Measurements from ENCODE around the gene SIRT2.
"Not testable (repeated sequence)": the region's sequence is repeated elsewhere in the genome, so short reads cannot be mapped to it uniquely, and the experiment has no call there.

SIRT2 gene

DNA sequence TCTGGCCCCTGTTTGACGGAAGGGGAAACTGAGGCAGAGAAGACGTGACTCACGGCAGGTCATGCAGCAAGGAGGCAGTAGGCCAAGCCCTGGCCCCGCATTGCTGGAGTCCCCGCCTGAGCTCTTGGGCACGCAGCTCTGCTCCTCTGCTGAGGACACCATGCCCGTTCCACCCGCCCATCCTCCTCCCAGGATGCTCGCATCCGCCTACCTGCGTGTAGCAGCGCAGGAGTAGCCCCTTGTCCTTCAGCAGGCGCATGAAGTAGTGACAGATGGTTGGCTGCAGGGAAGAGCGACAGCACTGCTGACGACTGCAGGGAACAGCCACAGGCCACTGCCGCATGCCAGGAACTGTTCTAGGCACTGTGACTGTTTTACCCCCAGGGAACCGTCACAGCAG lies 10.5 kb downstream of the SIRT2 start:
- no peaks in the 10 kb centered on the region for H3K9me3 ChIP-seq (ENCODE audit: insufficient read depth, low read depth, low read length)
- no peak overlapping the region for H3K9ac ChIP-seq (ENCODE audit: low read depth, low read length)
- H3K4me3 ChIP-seq (ENCODE audit: low read length) = no peak overlapping the region
- H3K36me3 ChIP-seq (ENCODE audit: insufficient read depth, low read depth, low read length) = no peaks in the 10 kb centered on the region
- H3K27ac ChIP-seq (ENCODE audit: low read length) = no peak overlapping the region
- H3K4me1 ChIP-seq (ENCODE audit: insufficient read depth, low read length) = no peaks in the 10 kb centered on the region
- no peaks in the 10 kb centered on the region for H3K27me3 ChIP-seq (ENCODE audit: insufficient read depth, low read length)

GRCh38 chr19:38884691-38885090 lies 14.7 kb downstream of the SIRT2 start:
- H3K4me1 ChIP-seq (ENCODE audit: insufficient read depth, low read length); H3K9me3 ChIP-seq (ENCODE audit: insufficient read depth, low read depth, low read length); H3K27me3 ChIP-seq (ENCODE audit: insufficient read depth, low read length); H3K4me3 ChIP-seq (ENCODE audit: low read length); H3K9ac ChIP-seq (ENCODE audit: low read depth, low read length); H3K27ac ChIP-seq (ENCODE audit: low read length); H3K36me3 ChIP-seq (ENCODE audit: insufficient read depth, low read depth, low read length): not testable (repeated sequence)

- H3K27me3 ChIP-seq (ENCODE audit: insufficient read depth, low read length) = no peaks in the 10 kb centered on the region
- H3K36me3 ChIP-seq (ENCODE audit: insufficient read depth, low read depth, low read length) = no peaks in the 10 kb centered on the region
- H3K9ac ChIP-seq (ENCODE audit: low read depth, low read length) = no peak overlapping the region
- no peaks in the 10 kb centered on the region for H3K9me3 ChIP-seq (ENCODE audit: insufficient read depth, low read depth, low read length)
- no peak overlapping the region for H3K4me3 ChIP-seq (ENCODE audit: low read length)
- no peaks in the 10 kb centered on the region for H3K4me1 ChIP-seq (ENCODE audit: insufficient read depth, low read length)
- H3K27ac ChIP-seq (ENCODE audit: low read length) = no peak overlapping the region
Observed at GRCh38 chr19:38883286-38883685, 16.1 kb downstream of the SIRT2 start.

DNA sequence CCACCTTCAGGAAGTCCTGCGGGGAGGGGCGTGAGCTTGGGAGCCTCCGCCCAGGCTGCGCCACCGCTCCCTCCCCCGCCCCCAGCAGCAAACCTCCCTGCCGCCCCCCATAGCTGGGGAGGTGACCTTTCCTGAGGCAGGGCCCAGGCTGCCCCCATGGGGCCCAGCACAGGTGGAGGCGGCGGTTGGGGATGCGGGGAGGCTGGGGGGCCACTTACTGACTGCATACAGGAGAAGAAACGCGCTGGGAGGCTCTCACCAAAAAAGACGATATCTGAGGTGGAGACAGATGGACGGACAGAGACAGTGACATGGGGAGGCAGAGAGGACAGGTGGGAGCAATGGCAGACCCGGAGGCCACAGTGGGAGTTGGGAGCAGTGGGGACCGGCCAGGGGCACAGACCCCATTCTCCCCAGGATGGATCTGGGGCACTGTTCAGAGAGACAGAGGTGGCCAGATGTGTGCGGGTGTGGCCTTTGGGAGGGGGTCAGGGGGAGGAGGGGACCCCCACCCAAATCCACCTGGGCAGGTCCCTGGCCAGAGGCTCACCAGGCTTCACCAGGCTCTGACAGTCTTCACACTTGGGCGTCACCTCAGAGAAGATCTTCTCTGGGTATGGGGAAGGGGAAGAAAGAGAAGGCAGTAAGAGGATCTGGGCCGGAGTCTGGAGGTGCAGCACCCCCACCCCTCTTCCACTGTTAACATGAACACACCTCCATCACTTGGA lies 18.4 kb downstream of the SIRT2 start:
- Histone ChIP-seq H3K27ac (ENCODE audit: low read length) (no peak overlapping the region), H3K4me3 (ENCODE audit: low read length) (no peak overlapping the region), H3K36me3 (ENCODE audit: insufficient read depth, low read depth, low read length) (no peaks in the 10 kb centered on the region), H3K4me1 (ENCODE audit: insufficient read depth, low read length) (peaks cover 3% of the 10 kb centered on the region), H3K9ac (ENCODE audit: low read depth, low read length) (no peak overlapping the region), H3K9me3 (ENCODE audit: insufficient read depth, low read depth, low read length) (no peaks in the 10 kb centered on the region), H3K27me3 (ENCODE audit: insufficient read depth, low read length) (no peaks in the 10 kb centered on the region)

GRCh38 chr19:38880076-38880881 lies 19.1 kb downstream of the SIRT2 start:
- Histone ChIP-seq H3K9ac (ENCODE audit: low read depth, low read length) (no peak overlapping the region), H3K4me1 (ENCODE audit: insufficient read depth, low read length) (peaks cover 3% of the 10 kb centered on the region), H3K4me3 (ENCODE audit: low read length) (no peak overlapping the region), H3K27me3 (ENCODE audit: insufficient read depth, low read length) (no peaks in the 10 kb centered on the region), H3K27ac (ENCODE audit: low read length) (no peak overlapping the region), H3K9me3 (ENCODE audit: insufficient read depth, low read depth, low read length) (no peaks in the 10 kb centered on the region), H3K36me3 (ENCODE audit: insufficient read depth, low read depth, low read length) (no peaks in the 10 kb centered on the region)

DNA sequence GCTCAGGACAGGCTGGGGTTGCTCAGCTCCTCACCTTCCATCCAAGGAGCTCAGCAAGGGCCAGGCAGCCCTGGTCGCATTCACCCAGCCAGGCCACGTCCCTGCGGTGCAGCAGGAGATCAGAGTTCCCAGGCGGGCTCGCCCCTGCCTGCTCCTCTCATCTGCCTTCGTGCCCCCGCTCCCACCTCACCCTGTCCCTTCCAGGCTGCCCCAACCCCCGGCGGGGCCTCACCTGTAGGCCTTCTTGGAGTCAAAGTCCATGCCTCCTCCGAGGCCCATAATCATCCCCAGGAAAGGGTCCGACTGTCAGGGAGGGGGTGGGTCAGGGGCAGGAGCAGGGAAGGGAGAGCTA lies 20.0 kb downstream of the SIRT2 start:
- Histone ChIP-seq H3K4me3 (ENCODE audit: low read length) (no peak overlapping the region), H3K27ac (ENCODE audit: low read length) (no peak overlapping the region)

GRCh38 chr19:38878575-38879399 lies 20.6 kb downstream of the SIRT2 start:
- no peaks in the 10 kb centered on the region for H3K27me3 ChIP-seq (ENCODE audit: insufficient read depth, low read length)
- no peak overlapping the region for H3K27ac ChIP-seq (ENCODE audit: low read length)
- no peak overlapping the region for H3K9ac ChIP-seq (ENCODE audit: low read depth, low read length)
- H3K4me1 ChIP-seq (ENCODE audit: insufficient read depth, low read length) = peaks cover 3% of the 10 kb centered on the region
- no peak overlapping the region for H3K4me3 ChIP-seq (ENCODE audit: low read length)
- no peaks in the 10 kb centered on the region for H3K9me3 ChIP-seq (ENCODE audit: insufficient read depth, low read depth, low read length)
- no peaks in the 10 kb centered on the region for H3K36me3 ChIP-seq (ENCODE audit: insufficient read depth, low read depth, low read length)

More for the DNA sequence above, 20.0 kb downstream of the SIRT2 start:
- Histone ChIP-seq H3K36me3 (ENCODE audit: insufficient read depth, low read depth, low read length) (no peaks in the 10 kb centered on the region), H3K9me3 (ENCODE audit: insufficient read depth, low read depth, low read length) (no peaks in the 10 kb centered on the region), H3K9ac (ENCODE audit: low read depth, low read length) (no peak overlapping the region), H3K27me3 (ENCODE audit: insufficient read depth, low read length) (no peaks in the 10 kb centered on the region), H3K4me1 (ENCODE audit: insufficient read depth, low read length) (peaks cover 3% of the 10 kb centered on the region)

DNA sequence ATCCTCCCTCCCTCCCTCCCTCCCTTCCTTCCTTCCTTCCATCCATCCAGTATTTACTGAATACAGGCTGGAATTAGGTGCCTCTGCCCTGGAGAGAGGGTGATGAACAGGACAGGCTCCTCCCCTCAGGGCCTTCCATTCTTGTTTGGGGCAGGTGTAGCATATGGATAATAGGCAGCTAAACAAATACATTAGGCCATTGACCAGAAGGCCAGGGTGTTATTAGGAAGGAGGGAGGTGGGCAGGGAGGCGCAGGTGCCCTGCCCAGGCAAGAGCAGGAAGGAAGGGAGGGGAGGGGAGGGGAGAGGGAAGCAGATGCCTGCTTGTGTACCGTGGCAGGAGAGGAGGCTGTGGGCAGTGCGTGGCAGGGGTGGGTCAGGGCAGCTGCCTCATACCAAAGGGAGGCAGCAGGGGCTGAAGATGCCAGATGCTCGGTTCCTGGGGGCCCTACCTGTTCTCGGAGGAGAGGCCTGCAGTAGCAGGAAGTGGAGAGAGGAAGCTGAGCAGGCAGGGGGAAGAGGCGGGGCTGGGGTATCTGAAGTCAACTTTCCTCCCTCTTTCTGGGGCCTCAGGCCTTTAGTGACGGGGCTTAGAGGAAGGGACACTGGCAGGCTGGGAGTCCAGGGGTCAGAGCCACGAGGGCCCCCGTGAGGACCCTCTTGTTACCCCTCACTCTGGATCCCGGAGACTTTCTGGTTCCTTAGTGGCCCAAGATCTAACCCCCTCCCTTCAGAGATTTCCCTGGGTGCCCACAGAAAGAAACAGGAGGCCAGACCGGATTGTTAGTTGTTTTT lies 21.4 kb downstream of the SIRT2 start, which contains the start of gene RINL:
Gene RINL (minus strand): TSS at position 495 of the 794 bp plus-strand sequence. CDS start 1,533 bp downstream, outside the sequence.
- no peaks in the 10 kb centered on the region for H3K27me3 ChIP-seq (ENCODE audit: insufficient read depth, low read length)
- no peak within 1 kb of the TSS for H3K27ac ChIP-seq (ENCODE audit: low read length)
- no peak within 1 kb of the TSS for H3K4me3 ChIP-seq (ENCODE audit: low read length)
- H3K36me3 ChIP-seq (ENCODE audit: insufficient read depth, low read depth, low read length) = no peaks in the 10 kb centered on the region
- peaks cover 3% of the 10 kb centered on the region for H3K4me1 ChIP-seq (ENCODE audit: insufficient read depth, low read length)
- H3K9me3 ChIP-seq (ENCODE audit: insufficient read depth, low read depth, low read length) = no peaks in the 10 kb centered on the region
- H3K9ac ChIP-seq (ENCODE audit: low read depth, low read length) = no peak within 1 kb of the TSS

DNA sequence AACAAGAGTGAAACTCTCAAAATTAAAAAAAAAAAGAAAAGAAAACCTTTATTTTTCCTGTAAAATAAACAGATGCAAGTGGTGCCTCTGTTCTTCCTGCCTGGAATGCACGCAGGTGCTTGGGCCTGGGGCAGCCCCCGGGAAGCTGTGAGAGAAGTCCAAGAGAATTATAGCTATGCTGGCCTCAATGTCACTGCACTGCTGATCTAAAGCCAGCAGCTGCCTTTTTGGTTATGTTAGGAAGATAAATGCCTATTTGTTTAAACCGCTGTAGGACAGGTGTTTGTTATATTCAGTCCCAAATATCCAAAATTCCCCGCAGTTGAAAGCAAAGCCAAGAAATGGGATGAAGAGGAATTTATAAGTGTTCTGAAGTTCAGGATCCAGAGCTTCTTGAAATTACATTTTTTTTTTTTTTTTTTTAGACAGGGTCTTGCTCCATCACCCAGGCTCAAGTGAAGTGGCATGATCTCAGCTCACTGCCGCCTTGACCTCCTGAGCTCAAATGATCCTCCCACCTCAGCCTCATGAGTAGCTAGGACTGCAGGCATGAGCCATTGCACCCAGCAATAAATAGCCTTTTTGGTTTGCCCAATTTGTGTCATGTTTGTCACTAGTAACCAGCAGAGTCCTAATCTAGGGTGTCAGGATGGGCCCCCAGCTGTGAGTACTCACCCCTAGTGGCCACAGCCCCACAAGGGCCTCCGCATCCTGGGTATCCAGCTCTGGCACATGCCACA lies 23.6 kb downstream of the SIRT2 start:
- Histone ChIP-seq H3K36me3 (ENCODE audit: insufficient read depth, low read depth, low read length) (no peaks in the 10 kb centered on the region), H3K27me3 (ENCODE audit: insufficient read depth, low read length) (peaks cover 6% of the 10 kb centered on the region), H3K9me3 (ENCODE audit: insufficient read depth, low read depth, low read length) (no peaks in the 10 kb centered on the region), H3K27ac (ENCODE audit: low read length) (no peak overlapping the region), H3K4me1 (ENCODE audit: insufficient read depth, low read length) (peaks cover 3% of the 10 kb centered on the region), H3K9ac (ENCODE audit: low read depth, low read length) (no peak overlapping the region), H3K4me3 (ENCODE audit: low read length) (no peak overlapping the region)

DNA sequence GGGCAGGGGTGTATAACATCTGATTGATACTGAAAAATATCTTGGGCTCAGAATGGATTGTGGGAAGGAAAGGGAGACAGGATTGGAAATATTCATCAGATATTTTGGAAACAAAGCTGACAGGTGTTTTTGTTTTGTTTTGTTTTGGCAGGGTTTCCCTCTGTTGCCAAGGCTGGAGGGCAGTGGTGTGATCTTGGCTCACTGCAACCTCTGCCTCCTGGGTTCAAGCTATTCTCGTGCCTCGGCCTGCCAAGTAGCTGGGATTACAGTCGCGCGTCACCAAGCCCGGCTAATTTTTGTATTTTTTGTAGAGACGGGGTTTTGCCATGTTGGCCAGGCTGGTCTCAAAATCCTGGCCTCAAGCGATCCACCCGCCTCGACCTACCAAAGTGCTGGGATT lies 26.0 kb downstream of the SIRT2 start:
- not testable (repeated sequence) for H3K36me3 ChIP-seq (ENCODE audit: insufficient read depth, low read depth, low read length); H3K4me3 ChIP-seq (ENCODE audit: low read length); H3K27ac ChIP-seq (ENCODE audit: low read length); H3K9ac ChIP-seq (ENCODE audit: low read depth, low read length); H3K4me1 ChIP-seq (ENCODE audit: insufficient read depth, low read length); H3K9me3 ChIP-seq (ENCODE audit: insufficient read depth, low read depth, low read length)
- H3K27me3 ChIP-seq (ENCODE audit: insufficient read depth, low read length) = peaks cover 29% of the 10 kb centered on the region

All from iPS-20b (cell line).